HEK293 (cell line): ENCODE results near the gene RSPH9.

Source experiments
- MYNN ChIP-seq: fragments of 450-650 bp; formaldehyde crosslinking; IDR thresholded peaks from 2 replicates; pipeline ENCODE4 v1.5.1; 2016; ENCODE audit warnings: missing biosample characterization, missing genetic modification characterization, borderline replicate concordance
- OVOL3 ChIP-seq: fragments of 450-650 bp; formaldehyde crosslinking; IDR thresholded peaks from 2 replicates; pipeline ENCODE4 v1.5.1; 2016; ENCODE audit warnings: missing biosample characterization, missing genetic modification characterization
- REPIN1 ChIP-seq: fragments of 450-650 bp; formaldehyde crosslinking; IDR thresholded peaks from 2 replicates; pipeline ENCODE4 v1.5.1; 2017; ENCODE audit warnings: missing biosample characterization, missing genetic modification characterization, low read depth
- ZBTB1 ChIP-seq: fragments of 450-650 bp; formaldehyde crosslinking; IDR thresholded peaks from 2 replicates; pipeline ENCODE4 v1.5.1; 2016; ENCODE audit warnings: missing biosample characterization, missing genetic modification characterization
- ZBTB20 ChIP-seq: fragments of 450-650 bp; formaldehyde crosslinking; IDR thresholded peaks from 2 replicates; pipeline ENCODE4 v1.5.1; 2016; ENCODE audit warnings: missing biosample characterization, missing genetic modification characterization
- ZFP3 ChIP-seq: fragments of 450-650 bp; formaldehyde crosslinking; IDR thresholded peaks from 2 replicates; pipeline ENCODE4 v1.5.1; 2016; ENCODE audit warnings: low read depth, missing biosample characterization, missing genetic modification characterization
- ZNF146 ChIP-seq: fragments of 450-650 bp; formaldehyde crosslinking; IDR thresholded peaks from 2 replicates; pipeline ENCODE4 v1.5.1; 2016; ENCODE audit warnings: missing biosample characterization, missing genetic modification characterization
- ZNF16 ChIP-seq: fragments of 450-650 bp; formaldehyde crosslinking; IDR thresholded peaks from 2 replicates; pipeline ENCODE4 v1.5.1; 2016; ENCODE audit warnings: low read depth, missing biosample characterization, missing genetic modification characterization
- ZNF202 ChIP-seq: fragments of 450-650 bp; formaldehyde crosslinking; IDR thresholded peaks from 2 replicates; pipeline ENCODE4 v1.5.1; 2016; ENCODE audit warnings: missing biosample characterization, missing genetic modification characterization, borderline replicate concordance
- ZNF214 ChIP-seq: fragments of 450-650 bp; formaldehyde crosslinking; IDR thresholded peaks from 2 replicates; pipeline ENCODE4 v1.5.1; 2017; ENCODE audit warnings: missing biosample characterization, mild to moderate bottlenecking, missing genetic modification characterization, borderline replicate concordance
- ZNF221 ChIP-seq: fragments of 450-650 bp; formaldehyde crosslinking; IDR thresholded peaks from 2 replicates; pipeline ENCODE4 v1.5.1; 2017; ENCODE audit warnings: missing biosample characterization, missing genetic modification characterization, borderline replicate concordance
- ZNF292 ChIP-seq: fragments of 450-650 bp; formaldehyde crosslinking; IDR thresholded peaks from 2 replicates; pipeline ENCODE4 v1.5.1; 2016; ENCODE audit warnings: low read depth, missing biosample characterization, missing genetic modification characterization, borderline replicate concordance
- ZNF391 ChIP-seq: fragments of 450-650 bp; formaldehyde crosslinking; IDR thresholded peaks from 2 replicates; pipeline ENCODE4 v1.5.1; 2016; ENCODE audit warnings: low read depth, missing biosample characterization, missing genetic modification characterization, borderline replicate concordance
- ZNF433 ChIP-seq: fragments of 450-650 bp; formaldehyde crosslinking; IDR thresholded peaks from 2 replicates; pipeline ENCODE4 v1.5.1; 2016; ENCODE audit warnings: missing biosample characterization, missing genetic modification characterization, low read depth
- ZNF514 ChIP-seq: fragments of 450-650 bp; formaldehyde crosslinking; IDR thresholded peaks from 2 replicates; pipeline ENCODE4 v1.5.1; 2016; ENCODE audit warnings: missing biosample characterization, missing genetic modification characterization
- ZNF585B ChIP-seq: fragments of 450-650 bp; formaldehyde crosslinking; IDR thresholded peaks from 2 replicates; pipeline ENCODE4 v1.5.1; 2016; ENCODE audit warnings: missing biosample characterization, missing genetic modification characterization
- ZNF621 ChIP-seq: fragments of 450-650 bp; formaldehyde crosslinking; IDR thresholded peaks from 2 replicates; pipeline ENCODE4 v1.5.1; 2017; ENCODE audit warnings: missing biosample characterization, missing genetic modification characterization
- ZNF626 ChIP-seq: fragments of 450-650 bp; sonication (Bioruptor Pico); formaldehyde crosslinking; IDR thresholded peaks from 2 replicates; pipeline ENCODE4 v1.5.1; 2018; ENCODE audit warnings: missing biosample characterization, missing genetic modification characterization, inconsistent platforms
- ZNF677 ChIP-seq: fragments of 450-650 bp; IDR thresholded peaks from 2 replicates; pipeline ENCODE4 v1.5.0; 2018; ENCODE audit warnings: missing biosample characterization, mild to moderate bottlenecking, missing genetic modification characterization, moderate library complexity
- ZNF701 ChIP-seq: fragments of 450-650 bp; formaldehyde crosslinking; IDR thresholded peaks from 2 replicates; pipeline ENCODE4 v1.5.1; 2016; ENCODE audit warnings: missing biosample characterization, missing genetic modification characterization
- ZNF707 ChIP-seq: fragments of 450-650 bp; formaldehyde crosslinking; IDR thresholded peaks from 2 replicates; pipeline ENCODE4 v1.5.1; 2016; ENCODE audit warnings: missing biosample characterization, missing genetic modification characterization
- ZNF837 ChIP-seq: fragments of 450-650 bp; formaldehyde crosslinking; IDR thresholded peaks from 2 replicates; pipeline ENCODE4 v1.5.1; 2016; ENCODE audit warnings: missing biosample characterization, missing genetic modification characterization
- TF ChIP-seq, protein P1 (sequence below): fragments of 450-650 bp; formaldehyde crosslinking; conservative IDR thresholded peaks from 2 replicates; pipeline ENCODE4 v1.5.1; 2016; ENCODE audit warnings: low read depth, missing biosample characterization, missing genetic modification characterization
- TF ChIP-seq, protein P2 (sequence below): sonication (generic); formaldehyde crosslinking; IDR thresholded peaks from 2 replicates; pipeline ENCODE4 v1.8.1; 2022; ENCODE audit warnings: mild to moderate bottlenecking, moderate library complexity, missing genetic modification reagents
- TF ChIP-seq, protein P3 (sequence below): fragments of 450-650 bp; formaldehyde crosslinking; IDR thresholded peaks from 2 replicates; pipeline ENCODE4 v1.5.1; 2016; ENCODE audit warnings: missing biosample characterization, missing genetic modification characterization
- TF ChIP-seq, protein P4 (sequence below): fragments of 450-650 bp; formaldehyde crosslinking; IDR thresholded peaks from 2 replicates; pipeline ENCODE4 v1.5.1; 2016; ENCODE audit warnings: missing biosample characterization, missing genetic modification characterization
- TF ChIP-seq, protein P5 (sequence below): fragments of 450-650 bp; formaldehyde crosslinking; IDR thresholded peaks from 2 replicates; pipeline ENCODE4 v1.5.1; 2016; ENCODE audit warnings: missing biosample characterization, missing genetic modification characterization

RSPH9 gene

DNA sequence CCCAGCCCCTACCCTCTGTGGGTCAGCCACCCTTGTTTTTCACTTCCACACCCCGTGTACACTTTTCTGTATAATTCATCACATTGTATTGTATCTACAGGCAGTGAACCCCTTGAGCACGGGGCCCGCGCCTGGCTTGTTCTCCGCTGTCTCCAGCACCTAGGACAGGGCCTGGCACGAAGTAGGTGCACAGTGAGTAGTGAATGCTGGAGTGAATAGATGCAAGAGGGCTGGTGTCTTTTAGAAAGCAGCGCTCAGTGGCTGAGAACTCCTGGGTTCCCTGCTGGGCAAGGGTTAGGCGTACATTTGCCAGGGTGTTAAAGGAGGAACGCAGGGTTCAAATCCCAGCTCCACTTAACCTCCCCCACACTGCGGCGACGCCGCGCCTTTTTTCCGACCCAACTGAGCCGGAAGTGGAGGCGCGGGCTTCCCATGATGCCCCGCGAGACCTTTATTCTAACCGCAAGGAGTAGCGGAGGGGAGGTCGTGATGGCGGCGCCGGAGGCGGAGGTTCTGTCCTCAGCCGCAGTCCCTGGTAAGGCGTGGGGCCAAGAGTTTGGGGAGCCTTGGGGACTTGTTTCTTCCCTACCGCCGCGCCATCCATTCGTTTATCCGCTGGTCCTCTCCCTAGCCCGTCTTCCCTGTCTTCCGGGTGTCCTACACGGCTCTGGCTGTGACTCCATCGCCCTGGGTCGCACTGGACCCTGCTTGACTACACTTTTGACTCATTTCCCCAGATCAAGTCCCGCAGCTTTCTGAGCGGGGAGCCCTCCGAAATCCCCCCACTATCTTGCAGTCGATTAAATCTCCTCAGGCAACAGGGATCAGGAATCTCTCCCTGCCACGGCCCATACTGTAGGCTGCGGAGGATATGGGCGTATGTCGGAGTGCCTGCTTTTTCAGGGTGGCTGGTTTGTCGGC, 9.2 kb upstream of the RSPH9 start, which contains the start of gene MAD2L1BP (continued):
- TF ChIP-seq, protein P1, sequence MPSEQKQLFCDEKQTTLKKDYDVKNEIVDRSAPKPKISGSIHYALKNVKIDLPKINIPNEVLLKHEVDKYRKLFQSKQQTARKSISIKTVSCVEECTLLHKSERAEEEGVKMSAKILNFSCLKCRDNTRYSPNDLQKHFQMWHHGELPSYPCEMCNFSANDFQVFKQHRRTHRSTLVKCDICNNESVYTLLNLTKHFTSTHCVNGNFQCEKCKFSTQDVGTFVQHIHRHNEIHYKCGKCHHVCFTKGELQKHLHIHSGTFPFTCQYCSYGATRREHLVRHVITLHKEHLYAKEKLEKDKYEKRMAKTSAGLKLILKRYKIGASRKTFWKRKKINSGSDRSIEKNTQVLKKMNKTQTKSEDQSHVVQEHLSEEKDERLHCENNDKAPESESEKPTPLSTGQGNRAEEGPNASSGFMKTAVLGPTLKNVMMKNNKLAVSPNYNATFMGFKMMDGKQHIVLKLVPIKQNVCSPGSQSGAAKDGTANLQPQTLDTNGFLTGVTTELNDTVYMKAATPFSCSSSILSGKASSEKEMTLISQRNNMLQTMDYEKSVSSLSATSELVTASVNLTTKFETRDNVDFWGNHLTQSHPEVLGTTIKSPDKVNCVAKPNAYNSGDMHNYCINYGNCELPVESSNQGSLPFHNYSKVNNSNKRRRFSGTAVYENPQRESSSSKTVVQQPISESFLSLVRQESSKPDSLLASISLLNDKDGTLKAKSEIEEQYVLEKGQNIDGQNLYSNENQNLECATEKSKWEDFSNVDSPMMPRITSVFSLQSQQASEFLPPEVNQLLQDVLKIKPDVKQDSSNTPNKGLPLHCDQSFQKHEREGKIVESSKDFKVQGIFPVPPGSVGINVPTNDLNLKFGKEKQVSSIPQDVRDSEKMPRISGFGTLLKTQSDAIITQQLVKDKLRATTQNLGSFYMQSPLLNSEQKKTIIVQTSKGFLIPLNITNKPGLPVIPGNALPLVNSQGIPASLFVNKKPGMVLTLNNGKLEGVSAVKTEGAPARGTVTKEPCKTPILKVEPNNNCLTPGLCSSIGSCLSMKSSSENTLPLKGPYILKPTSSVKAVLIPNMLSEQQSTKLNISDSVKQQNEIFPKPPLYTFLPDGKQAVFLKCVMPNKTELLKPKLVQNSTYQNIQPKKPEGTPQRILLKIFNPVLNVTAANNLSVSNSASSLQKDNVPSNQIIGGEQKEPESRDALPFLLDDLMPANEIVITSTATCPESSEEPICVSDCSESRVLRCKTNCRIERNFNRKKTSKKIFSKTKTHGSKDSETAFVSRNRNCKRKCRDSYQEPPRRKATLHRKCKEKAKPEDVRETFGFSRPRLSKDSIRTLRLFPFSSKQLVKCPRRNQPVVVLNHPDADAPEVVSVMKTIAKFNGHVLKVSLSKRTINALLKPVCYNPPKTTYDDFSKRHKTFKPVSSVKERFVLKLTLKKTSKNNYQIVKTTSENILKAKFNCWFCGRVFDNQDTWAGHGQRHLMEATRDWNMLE (tag by site-specific recombination) = peak; percentile 76; the same call in 1 of the 2 replicates
- TF ChIP-seq ZNF701 (tag by site-specific recombination) (no peak), MYNN (tag by site-specific recombination) (no peak), ZNF146 (tag by site-specific recombination) (no peak), ZNF585B (tag by site-specific recombination) (no peak), ZNF202 (tag by site-specific recombination) (no peak), ZNF214 (no peak), ZNF621 (tag by site-specific recombination) (no peak), ZNF16 (tag by site-specific recombination) (no peak), ZBTB1 (tag by site-specific recombination) (peak; percentile 90; the same call in 1 of the 2 replicates), ZNF837 (tag by site-specific recombination) (no peak), REPIN1 (tag by site-specific recombination) (no peak), ZNF221 (no peak), ZNF433 (tag by site-specific recombination) (no peak), ZBTB20 (peak; percentile 46; the same call in 1 of the 2 replicates), OVOL3 (tag by site-specific recombination) (no peak), ZNF677 (no peak), ZNF292 (tag by site-specific recombination) (no peak), ZNF391 (tag by site-specific recombination) (0 out of 2 replicates have a peak, but pooled peaks have one; percentile 50), ZNF514 (tag by site-specific recombination) (no peak), ZNF707 (no peak), ZNF626 (tag by site-specific recombination) (no peak), ZFP3 (tag by site-specific recombination) (no peak)
- TF ChIP-seq, protein P2, sequence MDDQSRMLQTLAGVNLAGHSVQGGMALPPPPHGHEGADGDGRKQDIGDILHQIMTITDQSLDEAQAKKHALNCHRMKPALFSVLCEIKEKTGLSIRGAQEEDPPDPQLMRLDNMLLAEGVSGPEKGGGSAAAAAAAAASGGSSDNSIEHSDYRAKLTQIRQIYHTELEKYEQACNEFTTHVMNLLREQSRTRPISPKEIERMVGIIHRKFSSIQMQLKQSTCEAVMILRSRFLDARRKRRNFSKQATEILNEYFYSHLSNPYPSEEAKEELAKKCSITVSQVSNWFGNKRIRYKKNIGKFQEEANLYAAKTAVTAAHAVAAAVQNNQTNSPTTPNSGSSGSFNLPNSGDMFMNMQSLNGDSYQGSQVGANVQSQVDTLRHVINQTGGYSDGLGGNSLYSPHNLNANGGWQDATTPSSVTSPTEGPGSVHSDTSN = no peak
- TF ChIP-seq, protein P3, sequence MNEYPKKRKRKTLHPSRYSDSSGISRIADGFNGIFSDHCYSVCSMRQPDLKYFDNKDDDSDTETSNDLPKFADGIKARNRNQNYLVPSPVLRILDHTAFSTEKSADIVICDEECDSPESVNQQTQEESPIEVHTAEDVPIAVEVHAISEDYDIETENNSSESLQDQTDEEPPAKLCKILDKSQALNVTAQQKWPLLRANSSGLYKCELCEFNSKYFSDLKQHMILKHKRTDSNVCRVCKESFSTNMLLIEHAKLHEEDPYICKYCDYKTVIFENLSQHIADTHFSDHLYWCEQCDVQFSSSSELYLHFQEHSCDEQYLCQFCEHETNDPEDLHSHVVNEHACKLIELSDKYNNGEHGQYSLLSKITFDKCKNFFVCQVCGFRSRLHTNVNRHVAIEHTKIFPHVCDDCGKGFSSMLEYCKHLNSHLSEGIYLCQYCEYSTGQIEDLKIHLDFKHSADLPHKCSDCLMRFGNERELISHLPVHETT (tag by site-specific recombination) = 0 out of 2 replicates have a peak, but pooled peaks have one; percentile 40
- TF ChIP-seq, protein P4, sequence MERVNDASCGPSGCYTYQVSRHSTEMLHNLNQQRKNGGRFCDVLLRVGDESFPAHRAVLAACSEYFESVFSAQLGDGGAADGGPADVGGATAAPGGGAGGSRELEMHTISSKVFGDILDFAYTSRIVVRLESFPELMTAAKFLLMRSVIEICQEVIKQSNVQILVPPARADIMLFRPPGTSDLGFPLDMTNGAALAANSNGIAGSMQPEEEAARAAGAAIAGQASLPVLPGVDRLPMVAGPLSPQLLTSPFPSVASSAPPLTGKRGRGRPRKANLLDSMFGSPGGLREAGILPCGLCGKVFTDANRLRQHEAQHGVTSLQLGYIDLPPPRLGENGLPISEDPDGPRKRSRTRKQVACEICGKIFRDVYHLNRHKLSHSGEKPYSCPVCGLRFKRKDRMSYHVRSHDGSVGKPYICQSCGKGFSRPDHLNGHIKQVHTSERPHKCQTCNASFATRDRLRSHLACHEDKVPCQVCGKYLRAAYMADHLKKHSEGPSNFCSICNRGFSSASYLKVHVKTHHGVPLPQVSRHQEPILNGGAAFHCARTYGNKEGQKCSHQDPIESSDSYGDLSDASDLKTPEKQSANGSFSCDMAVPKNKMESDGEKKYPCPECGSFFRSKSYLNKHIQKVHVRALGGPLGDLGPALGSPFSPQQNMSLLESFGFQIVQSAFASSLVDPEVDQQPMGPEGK (tag by site-specific recombination) = peak; percentile 38; the same call in 1 of the 2 replicates
- TF ChIP-seq, protein P5, sequence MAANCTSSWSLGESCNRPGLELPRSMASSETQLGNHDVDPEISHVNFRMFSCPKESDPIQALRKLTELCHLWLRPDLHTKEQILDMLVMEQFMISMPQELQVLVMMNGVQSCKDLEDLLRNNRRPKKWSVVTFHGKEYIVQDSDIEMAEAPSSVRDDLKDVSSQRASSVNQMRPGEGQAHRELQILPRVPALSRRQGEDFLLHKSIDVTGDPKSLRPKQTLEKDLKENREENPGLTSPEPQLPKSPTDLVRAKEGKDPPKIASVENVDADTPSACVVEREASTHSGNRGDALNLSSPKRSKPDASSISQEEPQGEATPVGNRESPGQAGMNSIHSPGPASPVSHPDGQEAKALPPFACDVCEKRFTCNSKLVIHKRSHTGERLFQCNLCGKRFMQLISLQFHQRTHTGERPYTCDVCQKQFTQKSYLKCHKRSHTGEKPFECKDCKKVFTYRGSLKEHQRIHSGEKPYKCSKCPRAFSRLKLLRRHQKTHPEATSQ = no peak
